Activated CD4-positive, alpha-beta T cell treated with anti-CD3 and anti-CD28 coated beads, Interleukin-2, amount 10 ng/mL, durations not matched to agents 24 days and 14 days (primary cell): ENCODE results near the gene AKAP13. TPM values are rescaled to one million over a fixed set of nuclear protein-coding genes. Genes with fewer than 3 reads are reported as not detected.

Experiments used
- DNase-seq: peaks from one replicate; pipeline ENCODE4 v3.0.0; 2022
- H3K27ac Mint-ChIP-seq: one replicate; pipeline ENCODE4 v1.8.0; 2022; ENCODE audit warnings: mild to moderate bottlenecking, mixed read lengths
- H3K27me3 Mint-ChIP-seq: one replicate; pipeline ENCODE4 v1.8.0; 2022; ENCODE audit warnings: mixed read lengths
- H3K36me3 Mint-ChIP-seq: one replicate; pipeline ENCODE4 v1.8.0; 2022; ENCODE audit warnings: low read depth, mild to moderate bottlenecking, mixed read lengths
- H3K4me1 Mint-ChIP-seq: one replicate; pipeline ENCODE4 v1.8.0; 2021; ENCODE audit warnings: mixed read lengths
- H3K4me3 Mint-ChIP-seq: one replicate; pipeline ENCODE4 v1.8.0; 2022; ENCODE audit warnings: mild to moderate bottlenecking, moderate library complexity, mixed read lengths
- H3K9me3 Mint-ChIP-seq: one replicate; pipeline ENCODE4 v1.8.0; 2021; ENCODE audit warnings: mixed read lengths
- intact Hi-C: fragments of 100-400 bp; cut with micrococcal nuclease; formaldehyde crosslinking; loops from one replicate; pipeline ENCODE4 v1.15.1; 2023
- total RNA-seq: library from RNA; stranded (reverse); gene quantifications from 2 replicates; pipeline ENCODE4 v1.2.3, GENCODE V29; 2022

The AKAP13 gene
- total RNA-seq, 1 donor from 2014 or later = 71.3 TPM

DNA sequence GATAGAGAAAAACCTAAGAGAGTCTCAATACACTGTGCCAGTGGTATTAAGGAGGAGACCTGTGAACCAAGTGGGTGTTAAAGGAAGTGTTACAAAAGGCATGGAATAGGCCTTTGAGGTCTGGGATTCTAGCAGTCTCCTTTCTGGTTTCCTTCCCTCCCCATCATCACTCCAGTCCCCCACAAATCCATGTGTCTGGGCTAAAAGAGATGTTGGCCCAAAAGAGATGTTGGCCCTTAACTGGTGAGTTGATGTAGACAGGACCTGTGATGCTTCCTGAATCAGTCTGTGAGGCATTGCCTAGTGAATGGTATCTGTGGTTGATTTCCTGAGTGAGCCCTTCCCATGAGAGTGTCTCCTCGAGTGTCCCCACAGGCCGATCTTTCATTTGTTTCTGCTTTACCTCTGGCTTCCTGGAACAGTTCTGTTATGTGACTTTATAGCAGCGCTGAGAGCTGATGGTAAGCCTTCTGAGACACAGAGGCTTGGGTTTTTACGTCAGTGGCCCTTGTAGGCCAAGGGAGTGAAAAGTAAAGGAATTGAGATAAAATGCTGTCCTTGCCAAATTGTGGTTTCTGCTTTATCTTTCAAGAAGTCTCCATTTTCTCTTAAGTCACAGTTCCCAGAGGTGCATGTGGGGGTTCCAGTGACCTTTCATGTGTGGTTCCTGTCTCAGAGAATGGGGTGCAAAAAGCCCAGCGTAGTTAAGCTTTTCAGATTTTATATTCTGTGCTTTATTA, 326.5 kb downstream of the AKAP13 start:
- peak; percentile 87 for DNase-seq
- Mint-ChIP-seq H3K36me3 (peaks cover 31% of the 10 kb centered on the region), H3K4me1 (peaks cover 74% of the 10 kb centered on the region), H3K4me3 (peak overlapping the region; percentile 86), H3K27me3 (no peaks in the 10 kb centered on the region), H3K9me3 (no peaks in the 10 kb centered on the region), H3K27ac (peak overlapping the region; percentile 99)
- intact Hi-C loops = loop anchor here (1.0 to 5.0 kb wide), 6 partner anchors 18 to 375 kb away; no protein-coding TSS in a partner anchor

DNA sequence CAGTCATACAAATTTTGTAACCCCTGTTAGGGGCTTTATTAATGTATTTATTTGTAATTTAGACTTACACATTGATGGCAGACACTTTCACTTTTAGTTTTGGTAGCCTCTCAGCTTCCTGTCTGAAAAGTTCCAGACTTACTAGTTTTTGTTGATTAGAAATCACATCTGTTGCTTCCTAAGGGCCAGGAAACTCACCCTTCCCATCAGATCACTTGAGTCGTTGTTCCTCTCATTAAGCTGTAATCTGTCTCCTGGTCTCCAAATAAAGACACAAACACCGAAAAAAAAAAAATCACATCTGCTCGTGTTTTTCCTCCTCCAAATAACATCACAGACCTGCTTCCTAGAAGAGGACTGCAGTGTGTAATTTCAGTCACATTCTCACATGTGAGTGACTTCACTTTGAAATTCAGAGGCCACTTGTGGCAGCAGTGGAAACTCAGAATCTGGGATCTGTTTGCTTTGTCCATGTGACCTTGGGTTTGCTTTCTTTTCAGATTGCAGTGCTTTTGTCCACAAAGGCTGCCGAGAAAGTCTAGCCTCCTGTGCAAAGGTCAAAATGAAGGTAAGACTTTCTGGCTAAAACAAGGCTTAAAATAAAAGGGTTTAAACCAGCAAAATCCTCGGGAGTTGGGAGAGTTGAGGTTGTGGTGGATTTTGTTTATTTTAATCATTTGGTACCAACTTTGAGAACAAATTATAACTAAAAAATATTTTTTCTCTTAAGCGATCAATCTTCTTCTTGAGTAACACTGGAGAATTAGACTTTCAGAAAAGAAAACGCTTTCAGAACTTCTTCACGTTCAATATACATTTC, 327.3 kb downstream of the AKAP13 start:
- Mint-ChIP-seq H3K9me3 (no peaks in the 10 kb centered on the region), H3K4me3 (peak overlapping the region; percentile 86), H3K27ac (peak overlapping the region; percentile 99), H3K4me1 (peaks cover 70% of the 10 kb centered on the region), H3K36me3 (peaks cover 36% of the 10 kb centered on the region), H3K27me3 (no peaks in the 10 kb centered on the region)
- DNase-seq = peak; percentile 75
- intact Hi-C loops = loop anchor here (1.0 to 5.0 kb wide), 6 partner anchors 17 to 375 kb away; no protein-coding TSS in a partner anchor

DNA sequence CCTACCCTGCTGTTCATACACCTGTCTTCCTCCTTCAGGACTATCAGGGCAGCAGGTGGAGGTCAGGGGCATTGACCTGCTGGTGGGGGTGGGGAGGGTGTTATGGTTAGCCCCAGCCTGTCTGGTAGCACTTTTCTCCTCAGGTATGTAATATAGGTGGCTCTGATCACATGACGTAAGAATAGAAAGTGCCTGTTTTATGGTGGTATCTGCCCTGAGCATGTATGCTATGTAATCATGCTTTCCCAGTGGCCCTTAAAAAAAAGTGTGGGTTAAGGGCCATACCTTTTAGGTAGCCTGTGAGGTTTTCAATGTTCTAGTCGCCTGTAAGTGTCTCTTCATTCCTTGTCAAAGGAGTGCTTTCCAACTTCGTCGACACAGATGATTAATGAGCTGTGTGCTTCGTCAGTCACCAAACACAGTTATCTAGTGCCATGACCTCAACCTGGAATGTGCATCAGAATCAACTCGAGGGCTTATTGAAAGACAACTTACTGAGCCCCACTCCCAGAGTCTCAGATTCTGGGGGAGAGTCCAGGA, 328.1 kb downstream of the AKAP13 start:
- Mint-ChIP-seq H3K9me3 (no peaks in the 10 kb centered on the region), H3K4me3 (peak overlapping the region; percentile 49), H3K27me3 (no peaks in the 10 kb centered on the region), H3K36me3 (peaks cover 41% of the 10 kb centered on the region), H3K27ac (peak overlapping the region; percentile 99), H3K4me1 (peaks cover 67% of the 10 kb centered on the region)
- intact Hi-C loops = loop anchor here (5.0 kb wide), 2 partner anchors 221 to 376 kb away; no protein-coding TSS in a partner anchor
- DNase-seq = no peak

DNA sequence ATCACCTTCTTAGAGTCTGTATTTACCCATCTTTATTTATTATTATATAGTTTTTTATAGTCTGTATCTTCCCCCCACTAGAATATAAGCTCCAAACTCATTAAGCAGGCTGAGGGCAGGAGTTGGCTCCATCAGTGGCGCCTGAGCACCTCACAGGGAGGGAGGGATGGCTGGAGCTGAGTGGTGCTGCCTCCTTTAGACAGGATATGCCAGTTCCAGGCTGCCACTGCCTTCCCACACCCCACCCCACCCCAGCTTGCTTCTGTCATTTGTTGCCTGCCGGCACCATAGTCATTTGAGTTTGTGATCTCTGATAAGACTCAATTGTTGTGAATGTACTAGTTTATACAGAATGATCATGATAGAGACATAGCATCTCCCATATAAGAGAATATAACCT, 328.8 kb downstream of the AKAP13 start:
- no peaks in the 10 kb centered on the region for H3K9me3 Mint-ChIP-seq
- H3K27me3 Mint-ChIP-seq = no peaks in the 10 kb centered on the region
- intact Hi-C loops = loop anchor here (5.0 kb wide), 2 partner anchors 222 to 377 kb away; no protein-coding TSS in a partner anchor
- peak overlapping the region; percentile 21 for H3K27ac Mint-ChIP-seq
- H3K4me3 Mint-ChIP-seq = no peak overlapping the region
- peaks cover 62% of the 10 kb centered on the region for H3K4me1 Mint-ChIP-seq
- peaks cover 45% of the 10 kb centered on the region for H3K36me3 Mint-ChIP-seq
- no peak for DNase-seq

DNA sequence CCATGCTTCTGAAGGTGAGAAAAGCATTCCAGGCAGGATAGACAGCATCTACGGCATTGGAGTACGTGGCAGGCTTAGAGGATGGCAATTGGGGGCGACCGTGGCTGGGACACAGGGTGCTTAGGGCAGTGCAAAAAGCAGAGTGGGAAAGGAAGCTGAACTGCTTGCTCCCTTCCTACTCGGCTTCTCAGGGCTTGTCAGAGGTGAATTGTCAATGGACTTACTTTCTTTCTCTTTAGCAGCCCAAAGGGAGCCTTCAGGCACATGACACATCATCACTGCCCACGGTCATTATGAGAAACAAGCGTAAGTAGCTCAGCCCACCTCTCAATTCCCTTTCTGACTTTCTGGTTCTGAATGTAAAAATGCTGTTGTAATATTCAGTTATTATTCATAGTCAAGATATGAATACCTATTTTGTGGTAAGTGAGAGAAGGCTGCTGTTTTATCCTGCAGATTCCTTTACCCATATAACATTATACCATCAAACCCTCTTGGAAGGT, 330.0 kb downstream of the AKAP13 start:
- DNase-seq = no peak
- H3K9me3 Mint-ChIP-seq = no peaks in the 10 kb centered on the region
- peak overlapping the region; percentile 80 for H3K27ac Mint-ChIP-seq
- peaks cover 53% of the 10 kb centered on the region for H3K4me1 Mint-ChIP-seq
- H3K4me3 Mint-ChIP-seq = peak overlapping the region; percentile 13
- no peaks in the 10 kb centered on the region for H3K27me3 Mint-ChIP-seq
- intact Hi-C loops = loop anchor here (1.0 kb wide), 1 partner anchor 168 kb away; no protein-coding TSS in a partner anchor
- H3K36me3 Mint-ChIP-seq = peaks cover 51% of the 10 kb centered on the region

DNA sequence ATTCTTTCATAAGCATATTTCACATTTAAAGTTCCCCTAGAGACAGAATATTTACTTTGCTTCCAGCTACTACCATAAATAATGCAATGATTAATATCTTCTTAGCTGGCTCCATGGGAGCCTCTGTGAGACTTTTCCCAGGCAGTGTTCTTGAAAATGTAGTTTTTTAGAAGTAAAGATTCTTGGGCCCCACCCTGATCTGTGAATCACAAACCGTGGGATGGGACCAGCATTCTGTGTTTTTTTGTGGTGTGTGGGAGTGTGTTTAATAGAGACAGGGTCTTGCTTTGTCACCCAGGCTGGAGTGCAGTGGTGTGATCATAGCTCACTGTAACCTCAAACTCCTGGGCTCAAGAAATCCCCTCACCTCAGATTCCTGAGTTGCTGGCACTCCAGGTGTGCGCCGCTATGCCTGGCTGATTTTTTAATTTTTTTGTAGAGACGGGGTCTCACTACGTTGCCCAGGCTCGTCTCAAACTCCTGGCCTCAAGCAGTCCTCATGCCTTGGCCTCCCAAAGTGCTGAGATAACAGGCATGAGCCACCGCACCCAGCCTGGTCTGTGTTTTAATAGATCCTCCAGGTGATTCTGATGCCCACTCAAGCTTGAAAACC, 331.3 kb downstream of the AKAP13 start:
- H3K36me3 Mint-ChIP-seq = peaks cover 59% of the 10 kb centered on the region
- peak overlapping the region; percentile 59 for H3K4me3 Mint-ChIP-seq
- no peaks in the 10 kb centered on the region for H3K27me3 Mint-ChIP-seq
- peaks cover 46% of the 10 kb centered on the region for H3K4me1 Mint-ChIP-seq
- intact Hi-C loops = no loop called here
- no peaks in the 10 kb centered on the region for H3K9me3 Mint-ChIP-seq
- DNase-seq = no peak
- H3K27ac Mint-ChIP-seq = peak overlapping the region; percentile 66

DNA sequence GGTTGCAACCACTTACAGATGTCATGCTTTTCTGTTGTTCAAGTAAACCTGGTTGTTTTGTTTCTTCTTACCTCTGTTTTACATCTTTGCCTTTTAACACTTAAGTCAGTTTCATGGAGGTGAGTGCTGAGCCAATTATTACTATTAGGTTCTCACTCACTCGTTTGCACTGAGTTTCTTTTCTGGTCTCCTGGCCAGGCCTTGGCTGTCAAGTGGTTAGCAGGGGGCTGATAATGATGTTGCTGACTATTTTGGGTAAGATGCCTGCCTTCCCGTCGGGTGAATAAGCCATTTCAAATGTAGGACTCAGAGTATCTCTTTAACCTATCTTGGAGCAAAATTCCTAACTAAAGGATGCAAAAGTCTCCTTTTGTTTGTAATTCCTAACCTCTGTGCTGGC, 335.9 kb downstream of the AKAP13 start:
- intact Hi-C loops = no loop called here
- H3K27ac Mint-ChIP-seq = no peak overlapping the region
- H3K4me3 Mint-ChIP-seq = no peak overlapping the region

DNA sequence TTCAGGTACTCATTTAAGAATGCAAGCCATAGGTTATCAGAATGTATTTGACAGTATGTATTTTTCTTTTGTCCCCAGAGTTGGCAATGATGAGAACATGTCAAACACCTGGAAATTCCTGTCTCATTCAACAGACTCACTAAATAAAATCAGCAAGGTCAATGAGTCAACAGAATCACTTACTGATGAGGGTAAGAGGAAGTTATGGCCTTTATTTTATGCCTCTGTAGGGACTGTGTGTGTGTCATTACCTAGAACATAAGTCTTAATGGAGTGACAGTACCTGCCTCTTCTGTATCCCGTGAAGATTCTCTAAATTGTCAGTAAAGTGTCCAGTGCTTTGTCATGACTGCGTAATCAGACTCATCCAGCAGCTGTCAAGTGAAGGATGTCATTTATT, 336.8 kb downstream of the AKAP13 start:
- no peak for DNase-seq
- Mint-ChIP-seq H3K36me3 (peaks cover 72% of the 10 kb centered on the region), H3K9me3 (no peaks in the 10 kb centered on the region), H3K4me3 (no peak overlapping the region), H3K27ac (peak overlapping the region; percentile 52), H3K27me3 (no peaks in the 10 kb centered on the region), H3K4me1 (peaks cover 27% of the 10 kb centered on the region)
- intact Hi-C loops = no loop called here

More for the DNA sequence above, 335.9 kb downstream of the AKAP13 start:
- Mint-ChIP-seq H3K9me3 (no peaks in the 10 kb centered on the region), H3K4me1 (peaks cover 35% of the 10 kb centered on the region), H3K27me3 (no peaks in the 10 kb centered on the region), H3K36me3 (peaks cover 74% of the 10 kb centered on the region)
- no peak for DNase-seq

DNA sequence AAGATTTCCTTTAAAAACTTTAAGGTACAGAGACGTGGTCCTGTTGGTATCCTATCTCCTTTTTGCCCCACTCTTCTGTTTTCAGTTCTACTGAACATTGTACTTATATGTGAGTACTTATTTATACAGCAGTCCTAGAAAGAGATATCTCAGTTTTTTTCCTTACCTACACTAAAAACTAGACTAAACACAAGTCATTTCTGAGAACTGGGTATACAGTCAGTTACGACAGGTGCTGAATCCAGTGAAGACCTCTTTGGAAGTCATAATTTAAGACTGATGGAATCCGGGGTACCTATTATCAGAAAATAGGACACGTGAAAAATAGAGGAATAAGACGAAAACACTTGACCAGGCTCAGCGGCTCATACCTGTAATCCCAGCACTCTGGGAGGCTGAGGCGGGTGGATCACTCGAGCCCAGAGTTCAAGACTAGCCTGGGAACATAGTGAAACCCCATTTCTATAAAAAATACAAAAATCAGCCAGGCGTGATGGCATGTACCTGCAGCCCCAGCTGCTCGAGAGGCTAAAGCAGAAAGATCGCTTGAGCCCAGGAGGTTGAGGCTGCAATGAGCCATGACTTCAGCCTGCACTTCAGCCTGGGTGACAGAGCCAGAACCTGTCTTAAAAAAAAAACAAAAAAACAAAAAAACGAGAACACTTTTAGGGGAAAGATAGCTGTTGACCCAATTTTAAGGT, 338.0 kb downstream of the AKAP13 start:
- H3K4me1 Mint-ChIP-seq = peaks cover 30% of the 10 kb centered on the region
- H3K27ac Mint-ChIP-seq = no peak overlapping the region
- H3K36me3 Mint-ChIP-seq = peaks cover 76% of the 10 kb centered on the region
- no peaks in the 10 kb centered on the region for H3K9me3 Mint-ChIP-seq
- no peaks in the 10 kb centered on the region for H3K27me3 Mint-ChIP-seq
- DNase-seq = no peak
- intact Hi-C loops = no loop called here
- no peak overlapping the region for H3K4me3 Mint-ChIP-seq

DNA sequence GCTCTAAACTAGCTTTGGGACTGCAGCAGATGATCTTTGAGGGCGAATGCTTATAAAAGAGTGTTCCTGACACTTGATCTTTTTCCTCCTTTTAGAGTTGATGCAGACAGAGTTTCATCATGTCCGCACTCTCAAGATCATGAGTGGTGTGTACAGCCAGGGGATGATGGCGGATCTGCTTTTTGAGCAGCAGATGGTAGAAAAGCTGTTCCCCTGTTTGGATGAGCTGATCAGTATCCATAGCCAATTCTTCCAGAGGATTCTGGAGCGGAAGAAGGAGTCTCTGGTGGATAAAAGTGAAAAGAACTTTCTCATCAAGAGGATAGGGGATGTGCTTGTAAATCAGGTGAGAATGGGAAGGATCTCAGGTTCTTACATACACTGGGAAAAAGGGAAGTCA, 338.6 kb downstream of the AKAP13 start:
- H3K36me3 Mint-ChIP-seq = peaks cover 75% of the 10 kb centered on the region
- DNase-seq = no peak
- no peak overlapping the region for H3K27ac Mint-ChIP-seq
- H3K9me3 Mint-ChIP-seq = no peaks in the 10 kb centered on the region
- peaks cover 33% of the 10 kb centered on the region for H3K4me1 Mint-ChIP-seq
- H3K27me3 Mint-ChIP-seq = no peaks in the 10 kb centered on the region
- intact Hi-C loops = no loop called here
- no peak overlapping the region for H3K4me3 Mint-ChIP-seq

DNA sequence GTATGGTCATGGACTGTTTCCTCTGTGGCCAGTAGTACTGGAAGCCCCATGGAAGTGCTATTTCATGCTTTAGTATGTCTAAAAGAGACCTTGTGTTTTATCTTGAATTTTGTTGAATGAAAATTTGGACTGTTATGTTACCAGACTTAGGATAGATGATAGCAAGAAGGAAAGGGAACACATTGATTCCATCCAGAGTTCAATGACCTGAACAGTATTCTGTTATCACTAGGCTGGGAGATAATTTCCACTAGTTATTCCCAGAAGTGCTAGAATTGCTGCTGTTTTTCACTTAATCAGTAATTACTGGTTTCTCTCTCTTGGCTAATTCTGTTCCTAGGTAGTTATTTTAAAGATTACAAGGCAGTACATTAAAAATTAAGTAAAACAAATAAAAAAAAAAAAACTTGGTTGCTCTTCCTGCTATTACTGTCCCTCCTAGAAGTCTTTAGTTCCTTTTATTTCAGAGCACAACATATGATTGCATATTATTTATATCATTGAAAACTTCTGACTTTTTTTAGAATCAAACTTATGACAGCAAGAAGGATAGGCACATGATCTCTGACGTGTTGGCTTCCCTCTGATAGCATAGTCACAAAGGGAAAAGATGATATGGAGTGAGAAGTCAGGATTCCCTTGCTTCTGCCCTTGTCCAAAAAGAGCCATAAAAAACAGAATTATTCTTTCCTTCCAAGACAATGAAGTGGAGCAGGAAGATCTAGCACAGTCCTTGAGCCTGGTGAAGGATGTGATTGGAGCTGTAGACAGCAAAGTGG, 342.2 kb downstream of the AKAP13 start:
- peaks cover 34% of the 10 kb centered on the region for H3K4me1 Mint-ChIP-seq
- no peak for DNase-seq
- no peak overlapping the region for H3K4me3 Mint-ChIP-seq
- peaks cover 73% of the 10 kb centered on the region for H3K36me3 Mint-ChIP-seq
- intact Hi-C loops = loop anchor here (5.0 kb wide), 1 partner anchor 235 kb away; no protein-coding TSS in a partner anchor
- no peaks in the 10 kb centered on the region for H3K27me3 Mint-ChIP-seq
- H3K9me3 Mint-ChIP-seq = no peaks in the 10 kb centered on the region
- peak overlapping the region; percentile 7 for H3K27ac Mint-ChIP-seq
